PC-9 (cell line): Measurements from ENCODE around the gene KCNC1. TPM values are rescaled to one million over a fixed set of nuclear protein-coding genes. Genes with fewer than 3 reads are reported as not detected.

ENCODE experiments used
- BruUV-seq: library from RNA; stranded (reverse); fragments of 400-500 nt; replicated peaks from 2 replicates; lab custom pipeline; 2021; lab: Mats Ljungman, UMichigan
- CTCF ChIA-PET: fragments of 300-600 bp; sonication (Branson Sonifier 250); formaldehyde crosslinking; loops from one replicate; lab custom pipeline; 2022; ENCODE audit warnings: antibody characterized with exemption; lab: Charles Lee
- POLR2A ChIA-PET: fragments of 300-600 bp; sonication (Branson Sonifier 250); formaldehyde crosslinking; loops from one replicate; lab custom pipeline; 2022; ENCODE audit warnings: antibody characterized with exemption; ENCODE audit not compliant: unreplicated experiment; lab: Charles Lee
- DNase-seq, 2 experiments: peaks; one replicate each; pipeline versions ENCODE4 v3.0.0 to v3.0.0-alpha.2; 2015 to 2022; ENCODE audit warnings: mixed read lengths in 1 of 2
- H2AFZ ChIP-seq: fragments of 200-600 bp; sonication (generic); 2 replicates; pipeline ENCODE4 v1.8.1; 2017; ENCODE audit warnings: antibody characterized with exemption
- H3F3A ChIP-seq: fragments of 200-600 bp; sonication (generic); 2 replicates; pipeline ENCODE4 v1.8.1; 2017; ENCODE audit warnings: antibody characterized with exemption, mild to moderate bottlenecking, low read depth; ENCODE audit not compliant: insufficient read depth
- H3K27ac ChIP-seq: fragments of 200-600 bp; sonication (generic); 2 replicates; pipeline ENCODE4 v1.6.1; 2016; ENCODE audit warnings: mixed run types
- H3K27me3 ChIP-seq: fragments of 200-600 bp; sonication (generic); 2 replicates; pipeline ENCODE4 v1.6.1; 2016; ENCODE audit warnings: low read depth, mixed run types; ENCODE audit not compliant: insufficient read depth
- H3K36me3 ChIP-seq: fragments of 200-600 bp; sonication (generic); 2 replicates; pipeline ENCODE4 v1.6.1; 2016; ENCODE audit warnings: low read depth, mixed run types
- H3K4me1 ChIP-seq: fragments of 200-600 bp; sonication (generic); replicated peaks from 2 replicates; pipeline ENCODE4 v1.6.1; 2016; ENCODE audit warnings: mixed run types; ENCODE audit not compliant: insufficient read depth
- H3K4me2 ChIP-seq: fragments of 200-600 bp; sonication (generic); 2 replicates; pipeline ENCODE4 v1.6.1; 2017; ENCODE audit warnings: mixed run types
- H3K4me3 ChIP-seq: fragments of 200-600 bp; sonication (generic); 2 replicates; pipeline ENCODE4 v1.6.1; 2016; ENCODE audit warnings: mixed run types
- H3K79me2 ChIP-seq: fragments of 200-600 bp; sonication (generic); 2 replicates; pipeline ENCODE4 v1.6.1; 2017; ENCODE audit warnings: low read depth, mixed run types
- H3K9me2 ChIP-seq: fragments of 200-600 bp; sonication (generic); 2 replicates; pipeline ENCODE4 v1.8.1; 2017; ENCODE audit warnings: mild to moderate bottlenecking; ENCODE audit not compliant: insufficient read depth
- H3K9me3 ChIP-seq: fragments of 200-600 bp; sonication (generic); 2 replicates; pipeline ENCODE4 v1.8.1; 2016; ENCODE audit warnings: low read depth; ENCODE audit not compliant: insufficient read depth
- H4K20me1 ChIP-seq: fragments of 200-600 bp; sonication (generic); 2 replicates; pipeline ENCODE4 v1.8.1; 2017; ENCODE audit not compliant: insufficient read depth
- CTCF ChIP-seq: fragments of 200-600 bp; sonication (generic); conservative IDR thresholded peaks from 2 replicates; pipeline ENCODE4 v1.6.1; 2017; ENCODE audit warnings: mixed run types, antibody characterized with exemption, mild to moderate bottlenecking, moderate library complexity
- EZH2 ChIP-seq: fragments of 200-600 bp; sonication (generic); IDR thresholded peaks from 2 replicates; pipeline ENCODE4 v1.8.0; 2017; ENCODE audit warnings: antibody characterized with exemption, low read depth
- intact Hi-C: fragments of 100-400 bp; cut with micrococcal nuclease; formaldehyde crosslinking; loops from one replicate; pipeline ENCODE4 v1.10.0; 2022; ENCODE audit not compliant: unreplicated experiment
- total RNA-seq: library from RNA; stranded (reverse); gene quantifications from 2 replicates; pipeline ENCODE4 v1.2.3, GENCODE V29; 2021

The KCNC1 gene
- total RNA-seq, 1 experiment from 2014 or later = not detected

DNA sequence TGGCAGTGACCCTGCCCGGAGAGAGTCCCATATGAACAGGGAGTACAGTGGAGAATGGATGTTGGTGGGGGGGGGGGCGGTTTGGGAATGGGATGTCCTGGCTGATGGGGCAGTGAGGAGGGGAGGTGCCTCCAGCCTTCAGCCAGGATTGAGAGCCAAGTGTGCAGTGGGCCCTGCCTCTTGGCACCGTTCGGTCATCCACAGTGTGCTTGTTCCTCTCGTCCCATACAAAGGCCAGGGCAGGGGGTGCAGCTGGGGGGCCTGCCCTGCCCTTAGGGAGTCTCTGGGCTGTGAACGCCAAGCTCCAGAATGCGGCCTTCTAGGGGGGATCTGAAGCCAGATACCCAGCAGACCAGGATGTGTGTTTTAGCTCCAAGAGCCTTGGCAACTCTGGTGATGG lies 34.0 kb downstream of the KCNC1 start:
- H4K20me1 ChIP-seq = no peaks in the 10 kb centered on the region
- no peak for TF ChIP-seq CTCF
- no peak for TF ChIP-seq EZH2
- no TSS peak for BruUV-seq
- H3F3A ChIP-seq = no peaks in the 10 kb centered on the region
- H3K4me1 ChIP-seq = no peaks in the 10 kb centered on the region
- POLR2A ChIA-PET = no interaction called here
- peaks cover 14% of the 10 kb centered on the region; the same call in 1 of the 2 replicates for H3K27me3 ChIP-seq
- no peaks in the 10 kb centered on the region for H3K79me2 ChIP-seq
- no peak overlapping the region for H3K4me2 ChIP-seq
- H3K9me2 ChIP-seq = no peaks in the 10 kb centered on the region
- H3K27ac ChIP-seq = no peak overlapping the region
- H3K36me3 ChIP-seq = no peaks in the 10 kb centered on the region
- no peaks in the 10 kb centered on the region for H3K9me3 ChIP-seq
- CTCF ChIA-PET = interaction anchor here (0.5 kb wide), 1 partner anchor 209 kb away, joined by 3 read pairs; no protein-coding TSS in a partner anchor
- DNase-seq = no peak
- H3K4me3 ChIP-seq = no peak overlapping the region
- H2AFZ ChIP-seq = no peak overlapping the region
- intact Hi-C loops = no loop called here

DNA sequence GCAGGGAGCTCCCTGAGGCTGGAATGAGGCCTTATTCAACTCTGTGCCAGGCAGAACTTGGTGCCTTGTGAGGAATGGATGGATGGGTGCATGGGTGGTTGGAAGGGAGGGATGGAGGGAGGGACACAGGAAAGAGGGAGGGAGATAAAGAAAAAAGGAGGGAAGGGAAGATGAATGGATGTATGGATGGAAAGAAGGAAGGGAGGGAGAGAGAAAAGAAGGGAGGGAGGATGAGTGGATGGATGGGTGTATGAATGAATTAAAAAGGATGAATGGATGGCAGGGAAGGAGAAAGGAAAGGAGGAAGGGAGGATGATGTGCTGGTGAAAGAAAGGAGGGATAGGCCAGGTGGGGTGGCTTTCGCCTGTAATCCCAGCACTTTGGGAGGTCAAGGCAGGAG lies 34.6 kb downstream of the KCNC1 start:
- no peaks in the 10 kb centered on the region for H3K9me3 ChIP-seq
- no peaks in the 10 kb centered on the region for H3K9me2 ChIP-seq
- H2AFZ ChIP-seq = no peak overlapping the region
- H3K4me2 ChIP-seq = no peak overlapping the region
- ChIA-PET CTCF (no interaction called here), POLR2A (no interaction called here)
- no peak overlapping the region for H3K4me3 ChIP-seq
- no peaks in the 10 kb centered on the region for H3F3A ChIP-seq
- DNase-seq = no peak
- no peaks in the 10 kb centered on the region for H3K4me1 ChIP-seq
- no peak overlapping the region for H3K27ac ChIP-seq
- no TSS peak for BruUV-seq
- no peaks in the 10 kb centered on the region for H3K36me3 ChIP-seq
- intact Hi-C loops = no loop called here
- H3K79me2 ChIP-seq = no peaks in the 10 kb centered on the region
- H4K20me1 ChIP-seq = no peaks in the 10 kb centered on the region
- H3K27me3 ChIP-seq = peaks cover 20% of the 10 kb centered on the region; the same call in 1 of the 2 replicates
- no peak for TF ChIP-seq EZH2
- TF ChIP-seq CTCF = no peak

- TF ChIP-seq CTCF (no peak; the same call in 1 of the 2 replicates), EZH2 (no peak)
- no peaks in the 10 kb centered on the region for H3K4me1 ChIP-seq
- H2AFZ ChIP-seq = no peak overlapping the region
- BruUV-seq = no TSS peak
- no peaks in the 10 kb centered on the region for H3K9me3 ChIP-seq
- H3F3A ChIP-seq = no peaks in the 10 kb centered on the region
- H3K27me3 ChIP-seq = peaks cover 25% of the 10 kb centered on the region; the same call in 1 of the 2 replicates
- H3K4me3 ChIP-seq = no peak overlapping the region
- intact Hi-C loops = no loop called here
- no peak overlapping the region for H3K27ac ChIP-seq
- no peaks in the 10 kb centered on the region for H3K36me3 ChIP-seq
- no peaks in the 10 kb centered on the region for H3K9me2 ChIP-seq
- H3K79me2 ChIP-seq = no peaks in the 10 kb centered on the region
- CTCF ChIA-PET = interaction anchor here (0.6 kb wide), 1 partner anchor 1059 kb away, joined by 3 read pairs; no protein-coding TSS in a partner anchor
- POLR2A ChIA-PET = no interaction called here
- H3K4me2 ChIP-seq = no peak overlapping the region
- H4K20me1 ChIP-seq = no peaks in the 10 kb centered on the region
- DNase-seq = peak in 1 of 2 experiments; percentile 53
These were observed 35.6 kb downstream of the KCNC1 start for GRCh38 chr11:17770048-17770652.
